ENCODE measurements around the gene ZEB1. TPM values are rescaled to one million over a fixed set of nuclear protein-coding genes. Genes with fewer than 3 reads are reported as not detected.

Gene ZEB1
- 92.6 and 143 TPM in 2 replicates for total RNA-seq

GRCh38 chr10:31318854-31319601, at the start of gene ZEB1:
Gene ZEB1 (plus strand): TSS chr10:31319216. CDS start chr10:31319235, 19 bp downstream.

Small RNA genes within 50 kb of the gene (small RNA-seq; reads per million reads assigned to genes)
- gene SPTLC1P1 = not detected

Measured in subcutaneous preadipocyte (primary cell).